Lower lobe of right lung (tissue), 2 donors: ENCODE measurements around the gene PON3. TPM values are rescaled to one million over a fixed set of nuclear protein-coding genes. Genes with fewer than 3 reads are reported as not detected.
"Not testable (repeated sequence)": the region's sequence is repeated elsewhere in the genome, so short reads cannot be mapped to it uniquely, and the experiment has no call there.

ENCODE experiments used
- ATAC-seq, 2 donors: fragments of 200-7000 bp; cut with Tn5 transposase; one replicate each; pipeline ENCODE4 v1.9.1; 2020 to 2022; ENCODE audit warnings: mild to moderate bottlenecking in 2 of 2, moderate library complexity in 2 of 2
- DNase-seq: peaks from one replicate; pipeline ENCODE4 v3.0.0-alpha.2; 2020
- H3K27ac ChIP-seq: fragments of 200-600 bp; one replicate; pipeline ENCODE4 v1.8.0; 2022
- H3K27me3 ChIP-seq: fragments of 200-600 bp; one replicate; pipeline ENCODE4 v1.8.0; 2022; ENCODE audit warnings: low read depth
- H3K36me3 ChIP-seq: fragments of 200-600 bp; one replicate; pipeline ENCODE4 v1.8.0; 2022; ENCODE audit warnings: mild to moderate bottlenecking
- H3K4me1 ChIP-seq: fragments of 200-600 bp; one replicate; pipeline ENCODE4 v1.8.0; 2022
- H3K4me3 ChIP-seq: fragments of 200-600 bp; one replicate; pipeline ENCODE4 v1.8.0; 2022; ENCODE audit warnings: mild to moderate bottlenecking
- H3K9me3 ChIP-seq: fragments of 200-600 bp; one replicate; pipeline ENCODE4 v1.8.0; 2022
- CTCF ChIP-seq: fragments of 200-600 bp; IDR thresholded peaks from one replicate; pipeline ENCODE4 v1.8.0; 2022; ENCODE audit warnings: antibody characterized with exemption, mild to moderate bottlenecking
- intact Hi-C: fragments of 100-400 bp; cut with DNase I; formaldehyde crosslinking; loops from one replicate; pipeline ENCODE4 v1.11.0; 2022
- total RNA-seq: library from RNA; stranded (reverse); fragmentation: NEBNext Ultra II Directional; extraction: Animal tissue kit (Norgen Biotek cat#: 25700); gene quantifications from one replicate; pipeline ENCODE4 v1.2.1, GENCODE V29; 2021
- donor health status: DM: no; HTN: yes; CAD: no; lungs with severe emphysema.

Gene PON3
- total RNA-seq, 1 donor from 2014 or later = 25.6 TPM

GRCh38 chr7:95389516-95389915, 6.7 kb downstream of the PON3 start:
- Histone ChIP-seq H3K4me1 (no peaks in the 10 kb centered on the region), H3K36me3 (no peaks in the 10 kb centered on the region), H3K4me3 (no peak overlapping the region), H3K27me3 (no peaks in the 10 kb centered on the region), H3K9me3 (no peaks in the 10 kb centered on the region), H3K27ac (no peak overlapping the region)
- intact Hi-C loops = no loop called here
- DNase-seq (no peak), ATAC-seq (no peak)
- TF ChIP-seq CTCF = no peak

GRCh38 chr7:95379457-95379856, 16.7 kb downstream of the PON3 start:
- DNase-seq, H3K9me3 ChIP-seq, H3K4me3 ChIP-seq, ATAC-seq, H3K36me3 ChIP-seq, H3K27ac ChIP-seq, H3K27me3 ChIP-seq, H3K4me1 ChIP-seq, intact Hi-C loops: not testable (repeated sequence)

- Histone ChIP-seq H3K4me3 (no peak overlapping the region), H3K27ac (no peak overlapping the region), H3K4me1 (no peaks in the 10 kb centered on the region), H3K36me3 (no peaks in the 10 kb centered on the region), H3K9me3 (no peaks in the 10 kb centered on the region), H3K27me3 (no peaks in the 10 kb centered on the region)
- DNase-seq (no peak), ATAC-seq (no peak)
- no peak for TF ChIP-seq CTCF
- intact Hi-C loops = no loop called here
These were observed 19.4 kb downstream of the PON3 start for GRCh38 chr7:95376632-95377400.

- Histone ChIP-seq H3K4me1 (no peaks in the 10 kb centered on the region), H3K27ac (no peak overlapping the region), H3K36me3 (no peaks in the 10 kb centered on the region), H3K9me3 (no peaks in the 10 kb centered on the region), H3K4me3 (no peak overlapping the region), H3K27me3 (no peaks in the 10 kb centered on the region)
- ATAC-seq (peak in 1 of 2 donors; percentile 61), DNase-seq (no peak)
- intact Hi-C loops = no loop called here
- TF ChIP-seq CTCF = no peak
These were observed 20.5 kb downstream of the PON3 start for GRCh38 chr7:95375591-95376257.

- Histone ChIP-seq H3K9me3 (no peaks in the 10 kb centered on the region), H3K27me3 (no peaks in the 10 kb centered on the region), H3K4me1 (no peaks in the 10 kb centered on the region), H3K36me3 (no peaks in the 10 kb centered on the region), H3K4me3 (no peak overlapping the region), H3K27ac (no peak overlapping the region)
- DNase-seq (no peak), ATAC-seq (no peak)
- no peak for TF ChIP-seq CTCF
- intact Hi-C loops = no loop called here
These were observed 22.9 kb downstream of the PON3 start for GRCh38 chr7:95373323-95373722.

GRCh38 chr7:95368235-95368634, 27.9 kb downstream of the PON3 start:
- H3K27me3 ChIP-seq = no peaks in the 10 kb centered on the region
- no peak for DNase-seq
- no peaks in the 10 kb centered on the region for H3K36me3 ChIP-seq
- no peak for TF ChIP-seq CTCF
- no peak for ATAC-seq
- intact Hi-C loops = no loop called here
- H3K27ac ChIP-seq = no peak overlapping the region
- no peaks in the 10 kb centered on the region for H3K9me3 ChIP-seq
- no peaks in the 10 kb centered on the region for H3K4me1 ChIP-seq
- no peak overlapping the region for H3K4me3 ChIP-seq
